Measurements from ENCODE around the gene SSBP3. TPM values are rescaled to one million over a fixed set of nuclear protein-coding genes. Genes with fewer than 3 reads are reported as not detected.
A peak's percentile ranks its signal among the peaks of the same experiment; 100 is the strongest.

Gene SSBP3
- total RNA-seq, 1 donor from 2014 or later = 57.0 TPM

DNA sequence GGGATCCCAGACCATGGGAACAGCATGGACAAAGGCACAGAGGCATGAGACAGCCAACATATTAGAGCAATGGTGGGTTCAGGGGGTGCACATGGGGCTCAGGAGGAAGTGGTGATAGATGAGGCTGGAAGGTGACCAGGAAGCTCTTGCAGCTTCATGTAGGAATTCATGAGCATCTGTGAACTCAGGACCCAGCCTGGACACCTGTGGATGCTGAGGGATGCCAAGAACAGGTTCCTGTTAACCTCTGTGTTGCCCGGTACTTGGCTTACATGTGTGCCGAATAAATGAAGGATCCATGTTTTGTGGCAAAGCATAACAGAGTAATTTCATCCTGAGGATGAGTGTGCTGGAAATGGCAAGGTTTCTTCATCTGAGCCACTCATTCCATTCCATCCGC, 9.3 kb upstream of the SSBP3 start:
- DNase-seq = no peak
- intact Hi-C loops (cut with micrococcal nuclease) = loop anchor here (5.0 kb wide), 1 partner anchor 67 kb away; no protein-coding TSS in a partner anchor
- ATAC-seq = no peak

GRCh38 chr1:54413732-54414131, 7.5 kb upstream of the SSBP3 start:
- intact Hi-C loops (cut with micrococcal nuclease) = no loop called here
- DNase-seq (no peak), ATAC-seq (no peak)

- intact Hi-C loops (cut with micrococcal nuclease) = no loop called here
- ATAC-seq (peak; percentile 66), DNase-seq (peak; percentile 62)
Measured at GRCh38 chr1:54413295-54413694, 7.1 kb upstream of the SSBP3 start.

GRCh38 chr1:54410359-54410758, 4.2 kb upstream of the SSBP3 start:
- DNase-seq = no peak
- no peak for ATAC-seq
- intact Hi-C loops (cut with micrococcal nuclease) = no loop called here

DNA sequence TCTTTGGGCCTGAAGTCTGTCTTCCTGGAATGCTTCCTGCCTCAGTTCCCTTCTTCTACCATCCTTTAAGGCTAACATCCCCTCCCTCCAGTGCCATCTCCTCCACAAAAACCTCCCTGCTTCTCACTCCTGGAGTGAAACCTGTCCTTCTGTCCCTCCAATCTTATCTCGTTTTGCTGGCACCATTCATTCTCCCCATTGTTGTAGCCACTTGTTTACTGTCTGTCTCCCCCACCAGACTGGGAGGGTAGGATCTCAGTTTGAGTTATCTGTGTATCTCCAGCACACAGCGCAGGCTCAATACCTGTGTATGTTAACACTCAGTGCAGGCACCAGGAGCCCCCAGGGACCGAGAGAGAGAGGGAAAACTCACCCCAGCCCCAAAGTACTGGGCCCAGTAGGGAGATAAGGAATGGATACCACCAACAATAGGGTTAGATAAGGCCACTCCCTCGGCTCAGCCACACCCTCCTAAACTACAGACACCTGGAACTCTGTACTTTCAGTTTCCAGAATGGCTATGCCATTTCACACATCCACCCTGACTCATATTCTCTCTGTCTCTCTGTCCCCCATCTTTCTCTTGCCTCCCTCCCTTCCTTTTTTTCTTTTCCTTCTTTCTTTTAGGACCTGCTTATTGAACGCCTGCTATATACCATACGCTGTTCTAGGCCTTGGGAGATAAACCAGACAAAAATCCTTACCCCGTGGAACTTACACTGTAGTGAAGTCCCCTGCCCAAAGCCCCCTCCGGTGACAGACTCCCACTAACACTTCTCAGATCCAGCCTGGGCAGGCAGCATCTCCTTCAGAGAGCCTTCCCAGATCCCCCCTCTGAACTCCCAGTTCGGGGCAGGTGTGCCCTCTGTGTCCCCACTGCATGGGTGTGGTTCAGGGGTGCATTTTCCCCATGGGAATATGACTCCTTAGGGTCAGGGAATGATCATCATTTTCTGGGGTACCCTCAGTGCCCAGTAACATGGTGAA, 3.3 kb upstream of the SSBP3 start:
- DNase-seq (no peak), ATAC-seq (no peak)
- intact Hi-C loops (cut with micrococcal nuclease) = loop anchor here (5.0 to 10.0 kb wide), 2 partner anchors 78 to 285 kb away; no protein-coding TSS in a partner anchor

- intact Hi-C loops (cut with micrococcal nuclease) = loop anchor here (5.0 to 10.0 kb wide), 2 partner anchors 79 to 284 kb away; no protein-coding TSS in a partner anchor
- DNase-seq (no peak), ATAC-seq (no peak)
Measured at GRCh38 chr1:54408147-54409066, 2.2 kb upstream of the SSBP3 start.

- ATAC-seq (peak; percentile 70), DNase-seq (no peak)
- intact Hi-C loops (cut with micrococcal nuclease) = loop anchor here (5.0 to 10.0 kb wide), 2 partner anchors 80 to 283 kb away; no protein-coding TSS in a partner anchor
Measured at GRCh38 chr1:54407404-54408146, 1.4 kb upstream of the SSBP3 start.

- intact Hi-C loops (cut with micrococcal nuclease) = loop anchor here (5.0 to 10.0 kb wide), 2 partner anchors 80 to 282 kb away; no protein-coding TSS in a partner anchor
- ATAC-seq (no peak), DNase-seq (peak; percentile 40)
Measured at GRCh38 chr1:54407154-54407403, 885 bp upstream of the SSBP3 start.

DNA sequence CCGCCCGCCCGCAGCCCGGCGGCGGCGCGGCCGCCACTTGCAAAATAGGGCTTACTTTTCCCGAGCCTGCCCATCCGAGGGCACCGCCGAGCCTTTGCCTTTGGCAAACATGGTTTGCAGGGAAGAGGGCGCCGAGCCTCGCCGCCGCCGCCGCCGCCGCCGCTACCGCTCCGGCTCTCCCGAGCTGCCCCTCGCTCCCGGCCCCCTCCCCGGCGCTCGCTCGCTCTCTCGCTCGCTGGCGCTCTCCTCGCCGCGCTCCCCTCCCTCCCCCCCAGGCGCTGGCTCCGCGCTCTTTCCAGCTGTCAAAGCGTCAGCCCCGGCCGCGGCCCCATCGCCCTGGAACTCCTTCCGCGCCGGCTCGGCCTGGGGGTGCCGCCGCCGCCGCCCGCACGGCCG, 298 bp downstream of the SSBP3 start:
- DNase-seq (peak; percentile 58), ATAC-seq (no peak)
- intact Hi-C loops (cut with micrococcal nuclease) = loop anchor here (5.0 to 10.0 kb wide), 2 partner anchors 81 to 281 kb away; no protein-coding TSS in a partner anchor

DNA sequence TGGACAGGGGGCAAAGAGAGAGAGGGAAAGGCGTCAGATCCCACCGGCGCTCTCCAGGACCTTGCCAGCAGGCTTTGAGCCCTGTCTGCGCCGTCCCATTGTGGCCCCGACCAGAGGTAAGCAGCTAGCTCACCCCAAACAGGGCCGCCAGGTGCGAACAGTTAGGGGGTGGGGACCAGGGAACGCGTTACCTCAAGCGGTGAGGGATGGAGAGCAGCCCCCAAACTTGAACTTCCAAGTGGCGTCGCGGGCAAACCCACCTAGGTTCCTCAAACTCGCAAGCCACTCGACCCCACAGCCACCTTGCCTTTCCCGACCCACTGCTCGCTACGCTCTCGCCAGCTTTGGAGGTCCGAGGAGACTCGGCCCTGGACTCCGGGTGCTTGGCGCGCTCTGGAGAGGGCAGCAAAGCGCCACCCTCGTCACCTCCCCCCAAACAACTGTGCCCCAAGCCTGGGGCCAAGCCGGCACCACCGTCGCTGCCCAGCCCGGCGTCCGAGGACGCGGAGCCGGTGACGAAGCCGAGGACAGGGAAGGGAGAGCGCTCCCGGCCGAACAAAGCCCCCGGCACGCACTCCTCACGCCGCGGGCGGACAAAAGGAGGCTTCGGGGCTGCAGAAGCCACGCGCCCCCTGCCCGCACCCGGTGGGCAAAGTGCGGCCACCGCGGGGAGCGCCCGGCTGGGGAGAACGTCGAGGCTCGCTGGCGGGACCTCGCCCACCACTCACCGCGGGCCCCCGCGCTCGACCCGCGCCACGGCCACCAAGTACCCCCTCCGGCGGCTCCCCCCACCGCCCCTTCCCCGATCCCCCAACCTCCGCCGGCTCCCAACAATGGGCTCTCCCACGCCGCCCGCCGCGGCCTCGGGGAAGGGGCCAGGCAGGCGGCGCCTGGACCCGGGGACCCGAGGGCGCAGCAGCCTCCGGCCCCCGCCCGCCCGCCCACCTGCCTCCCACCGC, 976 bp downstream of the SSBP3 start:
- ATAC-seq = peak; percentile 9
- intact Hi-C loops (cut with micrococcal nuclease) = loop anchor here (5.0 to 10.0 kb wide), 2 partner anchors 82 to 280 kb away; no protein-coding TSS in a partner anchor
- peak; percentile 55 for DNase-seq

DNA sequence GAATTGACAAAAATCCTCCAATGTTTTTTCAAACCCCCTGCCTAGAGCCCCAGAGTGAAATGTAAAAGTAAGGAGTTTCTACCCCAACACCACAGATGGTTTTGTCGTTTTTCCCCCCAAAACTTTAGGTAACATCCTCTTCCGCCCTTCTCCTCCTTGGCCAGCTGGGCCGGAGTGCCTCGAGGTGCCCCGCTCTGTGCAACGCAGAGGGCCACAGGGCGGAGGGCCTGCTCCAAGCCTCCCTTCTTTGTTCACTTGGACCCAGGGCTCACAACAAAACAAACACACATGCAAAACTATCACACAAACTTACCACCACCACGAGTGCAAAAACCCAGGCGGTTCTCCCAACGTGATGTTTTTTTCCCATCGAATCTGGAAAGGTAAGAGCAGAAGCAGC, 1.9 kb downstream of the SSBP3 start:
- intact Hi-C loops (cut with micrococcal nuclease) = loop anchor here (10.0 kb wide), 1 partner anchor 279 kb away; no protein-coding TSS in a partner anchor
- DNase-seq = no peak

DNA sequence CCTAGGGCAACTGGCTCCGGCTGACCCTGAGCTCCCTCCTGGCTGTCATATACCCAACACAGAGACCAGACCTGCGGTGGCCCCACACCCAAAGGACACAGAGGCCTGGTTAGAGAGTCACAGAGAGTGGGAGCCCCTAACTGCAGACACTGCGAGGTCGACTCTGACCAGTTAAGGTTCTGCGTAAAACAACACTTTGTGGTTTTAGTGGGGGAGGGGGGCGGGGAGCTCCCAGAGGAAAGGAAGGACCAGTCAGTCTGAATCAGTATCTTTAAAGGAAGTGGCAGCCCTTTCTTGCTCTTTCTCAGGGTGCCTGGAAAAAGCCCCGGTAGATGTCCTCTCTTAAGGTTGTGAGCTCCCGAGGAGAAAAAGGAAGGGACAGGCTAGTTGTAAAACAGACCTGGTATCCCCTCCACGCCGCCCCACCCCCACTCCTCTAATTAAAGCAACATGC, 2.4 kb downstream of the SSBP3 start:
- intact Hi-C loops (cut with micrococcal nuclease) = loop anchor here (10.0 kb wide), 1 partner anchor 279 kb away; no protein-coding TSS in a partner anchor
- ATAC-seq (no peak), DNase-seq (no peak)

More for the DNA sequence above, 1.9 kb downstream of the SSBP3 start:
- no peak for ATAC-seq

DNA sequence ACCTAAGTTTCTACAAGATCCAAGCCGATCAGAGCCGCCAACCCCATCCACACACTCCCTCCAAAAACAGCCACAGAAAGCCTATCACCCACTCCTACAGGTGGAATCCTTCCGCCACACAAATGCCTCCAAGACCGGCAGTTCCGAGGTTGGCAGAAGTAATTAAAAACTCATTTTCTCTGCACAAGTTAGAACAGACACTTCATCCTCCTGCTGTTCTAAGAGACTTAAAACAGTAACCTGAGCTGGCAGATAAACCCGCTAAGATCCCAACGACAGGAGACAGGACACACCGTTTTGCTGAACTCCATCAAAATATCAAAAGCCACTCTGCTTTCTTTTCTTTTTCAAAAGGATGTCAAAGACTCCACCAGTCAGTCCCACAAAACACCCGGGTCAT, 2.8 kb downstream of the SSBP3 start:
- ATAC-seq (no peak), DNase-seq (no peak)
- intact Hi-C loops (cut with micrococcal nuclease) = loop anchor here (10.0 kb wide), 1 partner anchor 279 kb away; no protein-coding TSS in a partner anchor

DNA sequence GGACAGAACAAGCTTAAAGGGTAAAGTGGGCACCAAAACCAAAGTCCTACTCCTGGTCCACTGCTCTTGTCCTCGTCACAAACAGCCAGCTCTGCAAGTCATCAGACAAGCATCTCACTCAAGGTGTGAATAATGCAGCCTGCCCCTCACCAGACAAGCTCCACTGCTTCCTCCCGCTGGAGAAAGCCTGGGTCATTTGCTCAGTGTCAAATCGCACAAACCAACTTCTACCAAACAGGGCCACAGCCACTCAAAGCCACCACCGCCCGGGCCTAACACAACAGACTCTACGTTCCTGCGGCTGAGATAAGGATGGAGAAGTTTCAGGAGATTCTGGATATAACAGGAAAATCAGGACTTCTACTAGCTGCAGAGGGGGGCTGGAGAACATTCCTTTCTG, 3.3 kb downstream of the SSBP3 start:
- ATAC-seq = no peak
- intact Hi-C loops (cut with micrococcal nuclease) = loop anchor here (10.0 kb wide), 1 partner anchor 278 kb away; no protein-coding TSS in a partner anchor
- no peak for DNase-seq

DNA sequence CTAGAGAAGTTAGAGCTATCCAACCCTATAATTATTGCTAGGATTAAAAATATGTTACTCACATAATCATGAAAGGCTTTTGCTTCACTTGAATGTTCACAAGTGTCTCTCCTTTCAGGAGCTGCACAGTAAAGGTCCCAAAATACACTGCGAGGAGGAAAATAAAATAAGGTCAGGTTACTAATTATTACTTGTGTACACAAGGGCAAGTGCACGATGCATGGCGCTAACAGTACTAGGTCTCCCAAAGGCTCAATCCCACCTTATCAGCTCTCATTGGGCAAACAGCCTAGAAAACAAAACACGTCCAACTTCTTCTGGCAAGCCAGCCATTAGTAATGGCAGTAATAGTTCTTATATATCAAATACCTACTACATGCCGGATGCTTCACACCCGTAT, 4.4 kb downstream of the SSBP3 start:
- DNase-seq = no peak
- intact Hi-C loops (cut with micrococcal nuclease) = loop anchor here (10.0 kb wide), 1 partner anchor 277 kb away; no protein-coding TSS in a partner anchor
- peak; percentile 6 for ATAC-seq

DNA sequence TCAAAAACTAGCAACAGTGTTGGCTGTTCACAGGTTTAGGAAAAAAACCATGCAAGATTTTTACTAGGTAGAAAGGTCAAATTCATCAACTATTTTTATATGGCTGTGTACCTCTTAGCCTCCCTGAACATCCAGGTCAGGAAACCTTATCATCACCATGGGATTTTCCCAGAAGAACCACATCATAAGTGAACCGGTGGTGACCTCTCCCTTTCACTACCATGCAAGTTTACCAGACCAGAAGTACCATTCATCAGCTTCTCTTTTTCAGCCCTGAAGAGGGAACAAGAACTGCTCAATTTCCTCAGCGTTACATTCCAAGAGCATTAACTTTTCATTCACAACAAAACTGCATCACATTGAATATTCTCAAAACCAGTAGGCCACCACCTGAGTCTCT, 5.9 kb downstream of the SSBP3 start:
- intact Hi-C loops (cut with micrococcal nuclease) = loop anchor here (10.0 kb wide), 1 partner anchor 276 kb away; no protein-coding TSS in a partner anchor
- ATAC-seq (no peak), DNase-seq (no peak)

DNA sequence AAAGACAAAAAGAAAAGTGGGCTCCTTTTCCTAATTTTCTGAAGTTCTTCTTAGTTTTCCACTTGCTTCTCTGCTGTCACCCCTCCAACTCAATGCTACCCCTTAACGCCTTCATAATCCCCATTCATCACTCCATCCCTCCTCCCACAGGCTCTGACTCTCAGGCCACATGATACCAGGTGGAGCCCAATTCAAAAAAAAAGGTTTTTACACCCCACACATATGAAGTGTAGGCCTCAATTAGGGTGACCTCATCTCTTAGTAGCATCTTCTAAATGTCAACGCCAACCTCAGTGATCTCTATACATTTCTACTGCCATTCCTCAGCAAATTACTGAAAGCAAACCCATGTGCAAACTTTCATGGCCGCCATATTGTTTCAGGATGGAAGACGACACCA, 6.4 kb downstream of the SSBP3 start:
- ATAC-seq (no peak), DNase-seq (no peak)
- intact Hi-C loops (cut with micrococcal nuclease) = loop anchor here (10.0 kb wide), 1 partner anchor 275 kb away; no protein-coding TSS in a partner anchor

Data from left ventricle myocardium superior (tissue), 1 donor.